AG10803 (cell line): ENCODE measurements around the gene GPS1.

Experiments
- DNase-seq: peaks from one replicate; pipeline ENCODE4 v3.0.0; 2010; ENCODE audit warnings: low read depth
- H3K4me3 ChIP-seq: 2 replicates; pipeline ENCODE4 v1.5.1; 2011; ENCODE audit warnings: mild to moderate bottlenecking, low read length, control low read depth
- CTCF ChIP-seq: conservative IDR thresholded peaks from 2 replicates; pipeline ENCODE4 v1.5.1; 2011; ENCODE audit warnings: mild to moderate bottlenecking, low read length, control low read depth, inconsistent platforms

The GPS1 gene

GRCh38 chr17:82011617-82012187 lies 40.0 kb upstream of the GPS1 start:
- no peak for DNase-seq
- no peak overlapping the region for H3K4me3 ChIP-seq
- no peak for TF ChIP-seq CTCF

GRCh38 chr17:82012261-82012639 lies 39.4 kb upstream of the GPS1 start:
- TF ChIP-seq CTCF: no peak
- no peak for DNase-seq
- no peak overlapping the region for H3K4me3 ChIP-seq

GRCh38 chr17:82012640-82013295 lies 38.9 kb upstream of the GPS1 start:
- DNase-seq: no peak
- TF ChIP-seq CTCF: no peak

GRCh38 chr17:82013341-82013740 lies 38.4 kb upstream of the GPS1 start:
- TF ChIP-seq CTCF: no peak
- no peak for DNase-seq
- H3K4me3 ChIP-seq: no peak overlapping the region

More at GRCh38 chr17:82012640-82013295, 38.9 kb upstream of the GPS1 start:
- H3K4me3 ChIP-seq: no peak overlapping the region

GRCh38 chr17:82013772-82014321 lies 37.9 kb upstream of the GPS1 start:
- TF ChIP-seq CTCF: no peak
- H3K4me3 ChIP-seq: no peak overlapping the region
- no peak for DNase-seq

GRCh38 chr17:82014432-82014831 lies 37.3 kb upstream of the GPS1 start:
- no peak for DNase-seq
- no peak overlapping the region for H3K4me3 ChIP-seq

More at GRCh38 chr17:82014432-82014831, 37.3 kb upstream of the GPS1 start:
- TF ChIP-seq CTCF: no peak
